BJ (cell line): ENCODE results near the gene IZUMO1. TPM values are rescaled to one million over a fixed set of nuclear protein-coding genes. Genes with fewer than 3 reads are reported as not detected.

Experiments
- CTCF ChIA-PET: fragments of 350-600 bp; formaldehyde crosslinking; extraction: SDS; loops from one replicate; lab custom pipeline; 2021; ENCODE audit warnings: antibody characterized with exemption, inconsistent platforms; lab: Yijun Ruan, JAX
- POLR2A ChIA-PET: fragments of 300-600 bp; sonication (Branson Sonifier 250); formaldehyde crosslinking; extraction: SDS; loops from one replicate; lab custom pipeline; 2021; ENCODE audit warnings: antibody characterized with exemption; lab: Charles Lee
- DNase-seq: peaks from one replicate; pipeline ENCODE4 v3.0.0-alpha.2; 2011; ENCODE audit warnings: low read depth
- H3K27me3 ChIP-seq: 2 replicates; pipeline ENCODE4 v1.6.0; 2011; ENCODE audit warnings: low read length; ENCODE audit not compliant: control insufficient read depth, insufficient read depth
- H3K36me3 ChIP-seq: 2 replicates; pipeline ENCODE4 v1.5.1; 2011; ENCODE audit warnings: low read length; ENCODE audit not compliant: control insufficient read depth, insufficient read depth
- H3K4me3 ChIP-seq: 2 replicates; pipeline ENCODE4 v1.5.1; 2011; ENCODE audit warnings: low read depth, mild to moderate bottlenecking, control low read depth, low read length
- polyA plus RNA-seq: library from polyadenylated mRNA; depleted of rRNA; stranded (reverse); fragments of >200 nt; gene quantifications from 2 replicates; pipeline ENCODE4 v1.2.3, GENCODE V29; 2011
- TF ChIP-seq, protein P1 (sequence below): IDR thresholded peaks from 2 replicates; pipeline ENCODE4 v1.5.1; 2011; ENCODE audit warnings: low read depth, mild to moderate bottlenecking, control low read depth, inconsistent platforms, low read length, moderate library complexity; ENCODE audit not compliant: insufficient read depth

Gene IZUMO1
- polyA plus RNA-seq, 1 experiment, result not detected

DNA sequence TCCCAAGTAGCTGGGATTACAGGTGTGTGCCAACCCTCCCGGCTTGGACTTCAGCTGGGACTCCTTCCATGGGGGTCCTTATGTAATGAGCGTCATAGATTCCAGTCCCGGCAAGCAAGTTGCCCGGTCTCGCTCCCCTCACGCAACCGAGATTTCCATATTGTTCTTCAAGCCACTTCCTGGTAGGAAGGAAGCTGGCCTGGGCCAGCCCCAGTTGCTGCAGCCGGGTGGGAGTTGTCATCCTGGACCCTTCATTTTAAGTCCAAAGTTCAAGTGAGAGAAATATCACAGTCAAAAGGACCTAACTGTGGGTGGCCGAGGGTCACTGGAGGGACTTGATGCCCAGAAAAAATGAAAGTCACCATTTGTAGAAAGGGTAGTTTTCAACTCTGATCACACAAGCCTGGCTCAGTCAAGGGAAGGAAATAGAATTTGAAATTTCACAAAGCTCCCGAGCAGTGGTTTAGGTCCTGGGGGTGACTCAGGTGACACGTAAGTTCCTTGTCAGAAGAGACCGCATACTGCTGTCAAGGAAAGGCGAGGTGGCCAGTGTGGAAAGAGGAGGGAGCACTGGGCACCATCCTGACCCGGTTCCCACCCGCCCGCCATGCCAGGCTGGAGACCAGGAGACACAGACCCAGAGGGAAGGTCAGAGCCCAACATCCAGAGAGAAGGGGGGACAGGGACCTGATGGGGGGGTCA lies 13.9 kb upstream of the IZUMO1 start:
- ChIA-PET CTCF (interaction anchor here (0.5 to 1.4 kb wide), 3 partner anchors 10 to 82 kb away, joined by 3 read pairs; no protein-coding TSS in a partner anchor), POLR2A (interaction anchor here (0.6 kb wide), 1 partner anchor 25 kb away, joined by 4 read pairs; no protein-coding TSS in a partner anchor)
- TF ChIP-seq, protein P1, sequence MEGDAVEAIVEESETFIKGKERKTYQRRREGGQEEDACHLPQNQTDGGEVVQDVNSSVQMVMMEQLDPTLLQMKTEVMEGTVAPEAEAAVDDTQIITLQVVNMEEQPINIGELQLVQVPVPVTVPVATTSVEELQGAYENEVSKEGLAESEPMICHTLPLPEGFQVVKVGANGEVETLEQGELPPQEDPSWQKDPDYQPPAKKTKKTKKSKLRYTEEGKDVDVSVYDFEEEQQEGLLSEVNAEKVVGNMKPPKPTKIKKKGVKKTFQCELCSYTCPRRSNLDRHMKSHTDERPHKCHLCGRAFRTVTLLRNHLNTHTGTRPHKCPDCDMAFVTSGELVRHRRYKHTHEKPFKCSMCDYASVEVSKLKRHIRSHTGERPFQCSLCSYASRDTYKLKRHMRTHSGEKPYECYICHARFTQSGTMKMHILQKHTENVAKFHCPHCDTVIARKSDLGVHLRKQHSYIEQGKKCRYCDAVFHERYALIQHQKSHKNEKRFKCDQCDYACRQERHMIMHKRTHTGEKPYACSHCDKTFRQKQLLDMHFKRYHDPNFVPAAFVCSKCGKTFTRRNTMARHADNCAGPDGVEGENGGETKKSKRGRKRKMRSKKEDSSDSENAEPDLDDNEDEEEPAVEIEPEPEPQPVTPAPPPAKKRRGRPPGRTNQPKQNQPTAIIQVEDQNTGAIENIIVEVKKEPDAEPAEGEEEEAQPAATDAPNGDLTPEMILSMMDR, result no peak
- no peaks in the 10 kb centered on the region for H3K36me3 ChIP-seq
- H3K4me3 ChIP-seq, result no peak overlapping the region
- H3K27me3 ChIP-seq, result peaks cover 4% of the 10 kb centered on the region
- no peak for DNase-seq

- H3K36me3 ChIP-seq, result no peaks in the 10 kb centered on the region
- ChIA-PET POLR2A (no interaction called here), CTCF (interaction anchor here (0.8 kb wide), 1 partner anchor 85 kb away, joined by 4 read pairs; no protein-coding TSS in a partner anchor)
- TF ChIP-seq, protein P1, result no peak
- H3K4me3 ChIP-seq, result no peak overlapping the region
- H3K27me3 ChIP-seq, result peaks cover 10% of the 10 kb centered on the region
- no peak for DNase-seq
Observed at GRCh38 chr19:48757741-48758144, 11.0 kb upstream of the IZUMO1 start.

DNA sequence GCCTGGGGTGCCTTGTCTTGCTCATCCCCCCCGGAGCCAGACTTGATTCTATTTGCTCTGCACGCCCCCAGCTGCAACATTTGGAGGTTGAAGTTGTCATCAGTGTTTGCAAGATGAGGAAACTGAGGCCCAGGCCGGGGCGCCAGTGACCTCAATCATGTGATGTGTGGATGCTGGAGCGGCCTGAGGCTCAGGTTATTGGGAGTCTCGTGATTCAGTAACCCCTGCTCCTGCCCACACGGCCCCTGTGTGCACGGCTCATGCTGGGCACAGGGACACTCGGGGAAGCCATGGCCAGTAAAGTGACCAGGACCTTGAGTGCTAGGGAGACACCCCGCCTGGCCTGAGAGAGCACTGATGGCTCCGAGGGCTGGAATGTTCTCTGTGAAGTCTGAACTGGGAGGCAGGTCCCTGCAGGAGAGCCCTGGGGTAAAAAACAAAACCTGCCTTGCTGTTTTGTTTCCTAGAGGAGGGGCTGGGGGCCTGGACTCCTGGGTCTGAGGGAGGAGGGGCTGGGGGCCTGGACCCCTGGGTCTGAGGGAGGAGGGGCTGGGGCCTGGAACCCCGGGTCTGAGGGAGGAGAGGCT lies 10.5 kb upstream of the IZUMO1 start:
- H3K27me3 ChIP-seq, result peaks cover 10% of the 10 kb centered on the region
- ChIA-PET POLR2A (no interaction called here), CTCF (interaction anchor here (0.8 kb wide), 1 partner anchor 85 kb away, joined by 4 read pairs; no protein-coding TSS in a partner anchor)
- no peaks in the 10 kb centered on the region for H3K36me3 ChIP-seq
- TF ChIP-seq, protein P1, result no peak
- H3K4me3 ChIP-seq, result no peak overlapping the region
- no peak for DNase-seq

DNA sequence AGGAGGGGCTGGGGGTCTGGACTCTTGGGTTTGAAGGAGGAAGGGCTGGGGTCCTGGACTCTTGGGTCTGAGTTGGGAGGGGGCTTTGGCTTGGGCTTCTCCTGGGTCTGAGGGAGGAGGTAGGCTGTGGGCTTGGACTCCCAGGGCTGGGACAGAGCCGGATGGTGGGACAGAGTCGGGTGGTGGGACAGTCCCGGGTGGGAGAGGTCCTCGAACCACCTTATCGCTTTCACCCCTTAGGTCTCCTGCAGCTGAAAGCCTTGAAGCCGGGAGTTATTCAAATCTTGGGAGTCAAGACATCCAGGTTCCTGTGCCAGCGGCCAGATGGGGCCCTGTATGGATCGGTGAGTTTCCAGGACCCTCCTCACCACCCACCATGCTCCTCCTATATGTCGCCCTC lies 10.0 kb upstream of the IZUMO1 start:
- Histone ChIP-seq H3K36me3 (no peaks in the 10 kb centered on the region), H3K4me3 (no peak overlapping the region), H3K27me3 (peaks cover 10% of the 10 kb centered on the region)
- no peak for DNase-seq
- CTCF ChIA-PET, result no interaction called here
- TF ChIP-seq, protein P1, result no peak
- POLR2A ChIA-PET, result no interaction called here

GRCh38 chr19:48756212-48756611 lies 9.5 kb upstream of the IZUMO1 start:
- Histone ChIP-seq H3K36me3 (no peaks in the 10 kb centered on the region), H3K4me3 (no peak overlapping the region), H3K27me3 (peaks cover 10% of the 10 kb centered on the region)
- CTCF ChIA-PET, result no interaction called here
- DNase-seq, result no peak
- POLR2A ChIA-PET, result no interaction called here
- TF ChIP-seq, protein P1, result no peak
